ENCODE data around the gene UBA3.

Gene UBA3

GRCh38 chr3:69012800-69013252 lies 67.3 kb downstream of the UBA3 start:
- in situ Hi-C loops (cut with MboI; ENCODE audit: low sequenced_read_pairs) = no loop called here

- in situ Hi-C loops (cut with MboI; ENCODE audit: low sequenced_read_pairs) = no loop called here
Observed at GRCh38 chr3:69012100-69012799, 67.9 kb downstream of the UBA3 start.

GRCh38 chr3:69011096-69011730 lies 69.0 kb downstream of the UBA3 start:
- in situ Hi-C loops (cut with MboI; ENCODE audit: low sequenced_read_pairs) = no loop called here

GRCh38 chr3:69009559-69010410 lies 70.4 kb downstream of the UBA3 start:
- in situ Hi-C loops (cut with MboI; ENCODE audit: low sequenced_read_pairs) = no loop called here

- in situ Hi-C loops (cut with MboI; ENCODE audit: low sequenced_read_pairs) = no loop called here
Observed at GRCh38 chr3:69008980-69009379, 71.2 kb downstream of the UBA3 start.

- in situ Hi-C loops (cut with MboI; ENCODE audit: low sequenced_read_pairs) = no loop called here
Observed at GRCh38 chr3:69005791-69006482, 74.2 kb downstream of the UBA3 start.

- in situ Hi-C loops (cut with MboI; ENCODE audit: low sequenced_read_pairs) = no loop called here
Observed at GRCh38 chr3:69005071-69005790, 74.9 kb downstream of the UBA3 start.

Data from HL-60/S4 treated with phorbol 12-myristate 13-acetate at 8.2 ng/mL for 4 days and 3 days (cell line).